Astrocyte (in vitro differentiated cells and primary cell): Measurements from ENCODE around the gene FANCE. TPM values are rescaled to one million over a fixed set of nuclear protein-coding genes. Genes with fewer than 3 reads are reported as not detected.

Source experiments
- DNase-seq: peaks from one replicate; pipeline ENCODE4 v3.0.0-alpha.2; 2010; ENCODE audit warnings: low read depth
- FAIRE-seq: peaks from 2 replicates; lab custom pipeline; 2011; peaks lifted over from hg19 to GRCh38; lab: Jason Lieb, UNC
- H2AFZ ChIP-seq: 2 replicates; pipeline ENCODE4 v1.6.0; 2012; ENCODE audit warnings: low read depth, low read length, inconsistent platforms
- H3K27ac ChIP-seq: 2 replicates; pipeline ENCODE4 v1.5.1; 2011; ENCODE audit warnings: low read depth, low read length, inconsistent platforms
- H3K27me3 ChIP-seq: 2 replicates; pipeline ENCODE4 v1.6.0; 2011; ENCODE audit warnings: low read length, inconsistent platforms; ENCODE audit not compliant: insufficient read depth
- H3K36me3 ChIP-seq: 2 replicates; pipeline ENCODE4 v1.5.1; 2011; ENCODE audit warnings: low read length, inconsistent platforms; ENCODE audit not compliant: insufficient read depth
- H3K4me1 ChIP-seq: 2 replicates; pipeline ENCODE4 v1.5.1; 2011; ENCODE audit warnings: low read length, inconsistent platforms; ENCODE audit not compliant: insufficient read depth
- H3K4me2 ChIP-seq: 2 replicates; pipeline ENCODE4 v1.6.0; 2012; ENCODE audit warnings: low read length, inconsistent platforms
- H3K4me3 ChIP-seq: 2 replicates; pipeline ENCODE4 v1.5.1; 2011; ENCODE audit warnings: low read depth, mild to moderate bottlenecking, low read length, inconsistent platforms; ENCODE audit not compliant: insufficient read depth
- H3K79me2 ChIP-seq: 2 replicates; pipeline ENCODE4 v1.6.0; 2012; ENCODE audit warnings: mild to moderate bottlenecking, low read length, inconsistent platforms; ENCODE audit not compliant: insufficient read depth
- H3K9ac ChIP-seq: 2 replicates; pipeline ENCODE4 v1.6.0; 2012; ENCODE audit warnings: mild to moderate bottlenecking, low read length, inconsistent platforms
- H3K9me3 ChIP-seq: 2 replicates; pipeline ENCODE4 v1.5.1; 2012; ENCODE audit warnings: low read depth, mild to moderate bottlenecking, low read length, inconsistent platforms; ENCODE audit not compliant: insufficient read depth
- H4K20me1 ChIP-seq: 2 replicates; pipeline ENCODE4 v1.6.0; 2012; ENCODE audit warnings: low read length, inconsistent platforms; ENCODE audit not compliant: insufficient read depth
- H3K27ac Mint-ChIP-seq: one replicate; pipeline ENCODE4 v1.8.0; 2021; ENCODE audit warnings: mild to moderate bottlenecking, mixed read lengths; ENCODE audit not compliant: unreplicated experiment
- H3K27me3 Mint-ChIP-seq: one replicate; pipeline ENCODE4 v1.8.0; 2021; ENCODE audit warnings: low read depth, mixed read lengths; ENCODE audit not compliant: unreplicated experiment
- H3K36me3 Mint-ChIP-seq: one replicate; pipeline ENCODE4 v1.8.0; 2021; ENCODE audit warnings: low read depth, mixed read lengths; ENCODE audit not compliant: unreplicated experiment
- H3K4me1 Mint-ChIP-seq: one replicate; pipeline ENCODE4 v1.8.0; 2021; ENCODE audit warnings: low read depth, mixed read lengths; ENCODE audit not compliant: unreplicated experiment
- H3K4me3 Mint-ChIP-seq: one replicate; pipeline ENCODE4 v1.8.0; 2021; ENCODE audit warnings: mild to moderate bottlenecking, moderate library complexity, mixed read lengths; ENCODE audit not compliant: unreplicated experiment
- H3K9me3 Mint-ChIP-seq: one replicate; pipeline ENCODE4 v1.8.0; 2021; ENCODE audit warnings: mild to moderate bottlenecking, mixed read lengths; ENCODE audit not compliant: unreplicated experiment
- EZH2 ChIP-seq: IDR thresholded peaks from 2 replicates; pipeline ENCODE4 v1.6.1; 2012; ENCODE audit warnings: mild to moderate bottlenecking, low read length, inconsistent platforms; ENCODE audit not compliant: insufficient read depth
- total RNA-seq: library from RNA; stranded (reverse); gene quantifications from 2 replicates; pipeline ENCODE4 v1.2.1, GENCODE V29; 2021
- TF ChIP-seq, protein P1 (sequence below): IDR thresholded peaks from 2 replicates; pipeline ENCODE4 v1.5.1; 2011; ENCODE audit warnings: low read depth, mild to moderate bottlenecking, inconsistent platforms, low read length, moderate library complexity; ENCODE audit not compliant: insufficient read depth

FANCE gene
- total RNA-seq, 1 donor from 2014 or later: 2.9 TPM

DNA sequence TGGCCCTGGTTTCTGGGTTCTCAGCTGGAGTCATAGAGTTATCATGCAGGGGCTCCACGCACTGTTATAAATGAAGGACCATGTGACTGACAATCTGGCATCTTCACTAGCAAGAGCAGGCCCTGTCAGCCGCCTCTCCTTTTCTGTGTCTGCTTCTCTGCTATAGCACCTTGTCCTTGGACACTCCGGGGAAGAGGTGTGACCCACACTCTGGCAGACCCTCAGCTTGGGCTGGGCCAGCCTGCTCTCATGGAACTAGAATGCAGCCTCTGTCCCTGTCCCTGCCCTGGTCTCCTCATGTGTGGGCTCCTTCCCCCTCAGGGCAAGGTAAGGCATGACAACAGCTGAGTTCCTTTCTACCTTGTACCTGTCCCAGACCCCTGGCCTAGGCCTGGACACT is 10.9 kb upstream of the FANCE start:
- H3K4me3 ChIP-seq: no peak overlapping the region
- no peaks in the 10 kb centered on the region for H4K20me1 ChIP-seq
- FAIRE-seq (no peak), DNase-seq (no peak)
- Mint-ChIP-seq H3K27me3 (peaks cover 2% of the 10 kb centered on the region), H3K4me1 (no peaks in the 10 kb centered on the region), H3K27ac (no peak overlapping the region), H3K4me3 (no peak overlapping the region), H3K36me3 (no peaks in the 10 kb centered on the region), H3K9me3 (no peaks in the 10 kb centered on the region)
- no peak for TF ChIP-seq EZH2
- TF ChIP-seq, protein P1, sequence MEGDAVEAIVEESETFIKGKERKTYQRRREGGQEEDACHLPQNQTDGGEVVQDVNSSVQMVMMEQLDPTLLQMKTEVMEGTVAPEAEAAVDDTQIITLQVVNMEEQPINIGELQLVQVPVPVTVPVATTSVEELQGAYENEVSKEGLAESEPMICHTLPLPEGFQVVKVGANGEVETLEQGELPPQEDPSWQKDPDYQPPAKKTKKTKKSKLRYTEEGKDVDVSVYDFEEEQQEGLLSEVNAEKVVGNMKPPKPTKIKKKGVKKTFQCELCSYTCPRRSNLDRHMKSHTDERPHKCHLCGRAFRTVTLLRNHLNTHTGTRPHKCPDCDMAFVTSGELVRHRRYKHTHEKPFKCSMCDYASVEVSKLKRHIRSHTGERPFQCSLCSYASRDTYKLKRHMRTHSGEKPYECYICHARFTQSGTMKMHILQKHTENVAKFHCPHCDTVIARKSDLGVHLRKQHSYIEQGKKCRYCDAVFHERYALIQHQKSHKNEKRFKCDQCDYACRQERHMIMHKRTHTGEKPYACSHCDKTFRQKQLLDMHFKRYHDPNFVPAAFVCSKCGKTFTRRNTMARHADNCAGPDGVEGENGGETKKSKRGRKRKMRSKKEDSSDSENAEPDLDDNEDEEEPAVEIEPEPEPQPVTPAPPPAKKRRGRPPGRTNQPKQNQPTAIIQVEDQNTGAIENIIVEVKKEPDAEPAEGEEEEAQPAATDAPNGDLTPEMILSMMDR: no peak
- no peak overlapping the region for H3K9ac ChIP-seq
- no peak overlapping the region for H2AFZ ChIP-seq
- H3K9me3 ChIP-seq: no peaks in the 10 kb centered on the region
- H3K79me2 ChIP-seq: no peaks in the 10 kb centered on the region
- H3K36me3 ChIP-seq: no peaks in the 10 kb centered on the region
- H3K27ac ChIP-seq: no peak overlapping the region
- no peaks in the 10 kb centered on the region for H3K4me1 ChIP-seq
- no peak overlapping the region for H3K4me2 ChIP-seq
- no peaks in the 10 kb centered on the region for H3K27me3 ChIP-seq

DNA sequence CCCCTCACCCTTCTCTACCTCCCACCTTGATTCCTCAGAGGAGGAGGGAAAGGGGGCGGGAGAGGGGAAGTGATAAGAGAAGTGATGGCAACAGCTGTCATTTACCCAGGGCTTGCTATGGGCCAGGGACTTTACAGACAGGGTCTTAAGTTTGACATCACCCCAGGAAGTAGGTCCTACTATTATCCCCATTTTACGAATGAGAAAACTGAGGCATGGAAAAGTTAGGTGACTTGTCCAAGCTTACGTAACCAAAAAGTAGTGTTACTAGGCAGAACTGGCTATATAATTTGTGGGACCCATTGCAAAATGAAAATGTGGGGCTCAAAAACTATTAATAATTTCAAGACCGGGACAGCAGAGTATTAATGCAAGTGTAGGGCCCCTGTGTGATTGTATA is 10.5 kb upstream of the FANCE start:
- H3K27me3 Mint-ChIP-seq: peaks cover 7% of the 10 kb centered on the region
- Histone ChIP-seq H3K27ac (no peak overlapping the region), H4K20me1 (no peaks in the 10 kb centered on the region), H3K4me2 (no peak overlapping the region), H3K27me3 (no peaks in the 10 kb centered on the region), H3K9ac (no peak overlapping the region), H3K79me2 (no peaks in the 10 kb centered on the region), H2AFZ (no peak overlapping the region), H3K36me3 (no peaks in the 10 kb centered on the region), H3K4me3 (no peak overlapping the region), H3K4me1 (no peaks in the 10 kb centered on the region), H3K9me3 (no peaks in the 10 kb centered on the region)
- H3K27ac Mint-ChIP-seq: no peak overlapping the region
- FAIRE-seq (no peak), DNase-seq (no peak)
- H3K9me3 Mint-ChIP-seq: no peaks in the 10 kb centered on the region
- H3K4me3 Mint-ChIP-seq: no peak overlapping the region
- no peak for TF ChIP-seq EZH2
- TF ChIP-seq, protein P1: no peak
- H3K36me3 Mint-ChIP-seq: no peaks in the 10 kb centered on the region
- H3K4me1 Mint-ChIP-seq: no peaks in the 10 kb centered on the region

DNA sequence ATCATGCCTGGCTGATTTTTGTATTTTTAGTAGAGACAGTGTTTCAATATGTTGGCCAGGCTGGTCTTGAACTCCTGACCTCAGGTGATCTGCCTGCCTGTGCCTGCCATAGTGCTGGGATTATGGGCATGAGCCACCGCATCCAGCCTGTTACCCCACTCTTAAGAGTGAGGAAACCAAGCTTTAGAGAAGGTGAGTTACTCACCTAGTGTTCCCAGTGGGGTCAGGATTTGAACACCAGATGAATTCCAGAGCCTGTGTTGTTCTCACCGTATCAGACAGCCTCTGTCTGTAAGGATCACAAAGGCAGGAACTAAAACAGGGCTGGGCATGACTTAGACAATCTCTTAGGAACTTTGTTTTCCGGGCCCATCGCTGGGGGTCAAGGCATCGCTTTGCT is 9.4 kb upstream of the FANCE start:
- no peaks in the 10 kb centered on the region for H4K20me1 ChIP-seq
- H3K27me3 Mint-ChIP-seq: peaks cover 9% of the 10 kb centered on the region
- no peaks in the 10 kb centered on the region for H3K9me3 Mint-ChIP-seq
- TF ChIP-seq, protein P1: no peak
- no peak for TF ChIP-seq EZH2
- H3K27me3 ChIP-seq: no peaks in the 10 kb centered on the region
- no peak overlapping the region for H3K9ac ChIP-seq
- H3K4me3 Mint-ChIP-seq: no peak overlapping the region
- DNase-seq (no peak), FAIRE-seq (no peak)
- no peak overlapping the region for H3K27ac ChIP-seq
- no peaks in the 10 kb centered on the region for H3K4me1 ChIP-seq
- H3K4me2 ChIP-seq: no peak overlapping the region
- no peaks in the 10 kb centered on the region for H3K36me3 ChIP-seq
- H3K79me2 ChIP-seq: no peaks in the 10 kb centered on the region
- no peak overlapping the region for H3K4me3 ChIP-seq
- H3K9me3 ChIP-seq: no peaks in the 10 kb centered on the region
- H2AFZ ChIP-seq: no peak overlapping the region
- H3K4me1 Mint-ChIP-seq: no peaks in the 10 kb centered on the region
- no peaks in the 10 kb centered on the region for H3K36me3 Mint-ChIP-seq
- H3K27ac Mint-ChIP-seq: no peak overlapping the region
